ENCODE measurements around the gene DOK6. TPM values are rescaled to one million over a fixed set of nuclear protein-coding genes. Genes with fewer than 3 reads are reported as not detected.
A peak's percentile ranks its signal among the peaks of the same experiment; 100 is the strongest.

The DOK6 gene
- total RNA-seq, 2 experiments from 2014 or later: not detected

- DNase-seq: no peak
- Mint-ChIP-seq H3K36me3 (peaks cover 6% of the 10 kb centered on the region), H3K27ac (no peak overlapping the region), H3K27me3 (no peaks in the 10 kb centered on the region), H3K4me1 (no peaks in the 10 kb centered on the region), H3K9me3 (peaks cover 4% of the 10 kb centered on the region), H3K4me3 (no peak overlapping the region)
- ATAC-seq (ENCODE audit: low read depth): no peak
- POLR2A ChIA-PET: no interaction called here
Measured at GRCh38 chr18:69747388-69747787, 346.7 kb downstream of the DOK6 start.

- Mint-ChIP-seq H3K27me3 (no peaks in the 10 kb centered on the region), H3K27ac (no peak overlapping the region), H3K4me1 (peaks cover 10% of the 10 kb centered on the region), H3K9me3 (peaks cover 11% of the 10 kb centered on the region), H3K36me3 (peaks cover 23% of the 10 kb centered on the region), H3K4me3 (no peak overlapping the region)
- DNase-seq (no peak), ATAC-seq (ENCODE audit: low read depth) (no peak)
- POLR2A ChIA-PET: no interaction called here
Measured at GRCh38 chr18:69752737-69753380, 352.2 kb downstream of the DOK6 start.

- POLR2A ChIA-PET: no interaction called here
- Mint-ChIP-seq H3K36me3 (peaks cover 24% of the 10 kb centered on the region), H3K27ac (no peak overlapping the region), H3K4me3 (no peak overlapping the region), H3K9me3 (peaks cover 11% of the 10 kb centered on the region), H3K27me3 (no peaks in the 10 kb centered on the region), H3K4me1 (peaks cover 10% of the 10 kb centered on the region)
- DNase-seq: no peak
- ATAC-seq (ENCODE audit: low read depth): no peak
Measured at GRCh38 chr18:69754108-69754507, 353.4 kb downstream of the DOK6 start.

- no peak for ATAC-seq (ENCODE audit: low read depth)
- peaks cover 10% of the 10 kb centered on the region for H3K9me3 Mint-ChIP-seq
- H3K4me3 Mint-ChIP-seq: no peak overlapping the region
- no peak overlapping the region for H3K27ac Mint-ChIP-seq
- no peaks in the 10 kb centered on the region for H3K27me3 Mint-ChIP-seq
- peaks cover 10% of the 10 kb centered on the region for H3K4me1 Mint-ChIP-seq
- DNase-seq: no peak
- peaks cover 23% of the 10 kb centered on the region for H3K36me3 Mint-ChIP-seq
- POLR2A ChIA-PET: no interaction called here
Measured at GRCh38 chr18:69755041-69755440, 354.4 kb downstream of the DOK6 start.

DNA sequence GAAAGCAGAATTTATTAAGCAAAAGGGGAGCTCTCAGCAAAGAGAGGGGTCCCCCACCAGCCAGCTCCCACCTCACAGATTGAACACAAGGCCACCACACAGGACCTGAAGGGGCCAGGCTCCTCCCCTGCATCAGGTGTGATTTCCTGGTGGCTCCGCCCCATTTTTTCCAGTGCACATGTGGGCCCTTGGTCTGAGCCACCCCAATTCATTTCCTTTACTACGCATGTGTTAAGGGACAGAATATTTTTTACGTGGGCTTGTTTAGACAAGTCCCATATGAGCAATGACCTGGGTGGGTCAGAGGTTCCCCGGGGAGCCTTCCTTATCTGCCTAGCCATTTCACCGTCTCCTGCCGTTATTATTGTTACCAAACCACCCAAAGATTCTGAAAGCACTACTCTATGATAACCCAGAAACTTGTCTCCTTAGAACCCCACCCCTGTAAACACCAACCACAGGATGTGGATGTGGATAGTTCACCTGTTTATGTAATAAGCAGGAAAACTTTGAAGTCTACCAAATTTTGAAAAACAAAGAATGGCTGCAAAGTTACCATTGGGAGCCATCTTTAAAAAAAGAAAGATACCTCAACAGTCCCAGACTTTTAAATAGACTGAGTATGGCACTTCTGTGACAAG lies 355.3 kb downstream of the DOK6 start:
- ATAC-seq (ENCODE audit: low read depth): peak; percentile 73
- peaks cover 9% of the 10 kb centered on the region for H3K9me3 Mint-ChIP-seq
- peak overlapping the region; percentile 11 for H3K4me3 Mint-ChIP-seq
- peak; percentile 32 for DNase-seq
- POLR2A ChIA-PET: no interaction called here
- peaks cover 18% of the 10 kb centered on the region for H3K36me3 Mint-ChIP-seq
- peaks cover 10% of the 10 kb centered on the region for H3K4me1 Mint-ChIP-seq
- H3K27ac Mint-ChIP-seq: peak overlapping the region; percentile 77
- H3K27me3 Mint-ChIP-seq: no peaks in the 10 kb centered on the region

GRCh38 chr18:69757733-69758132 lies 357.0 kb downstream of the DOK6 start:
- Mint-ChIP-seq H3K4me3 (no peak overlapping the region), H3K36me3 (peaks cover 21% of the 10 kb centered on the region), H3K27me3 (no peaks in the 10 kb centered on the region), H3K4me1 (peaks cover 10% of the 10 kb centered on the region), H3K27ac (peak overlapping the region; percentile 41), H3K9me3 (peaks cover 11% of the 10 kb centered on the region)
- POLR2A ChIA-PET: no interaction called here
- ATAC-seq (ENCODE audit: low read depth) (no peak), DNase-seq (no peak)

DNA sequence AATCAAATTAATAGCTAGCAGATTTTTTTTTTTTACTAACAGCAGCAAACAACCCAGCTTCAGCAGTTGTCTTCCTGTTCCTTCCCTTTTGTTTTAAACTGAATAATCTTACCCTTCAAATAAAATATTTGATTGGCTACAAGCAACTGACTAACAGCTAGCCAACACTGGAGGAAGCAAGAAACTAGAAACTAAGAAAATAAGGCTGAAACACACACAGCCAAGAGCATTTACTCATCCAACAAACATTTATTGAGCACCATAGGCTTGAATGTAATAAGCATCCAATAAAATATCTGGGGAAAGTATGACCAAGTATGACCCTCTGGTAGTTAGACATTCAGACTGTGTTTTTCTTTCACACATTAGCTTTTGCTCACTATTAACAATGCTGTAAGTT lies 357.8 kb downstream of the DOK6 start:
- ATAC-seq (ENCODE audit: low read depth) (no peak), DNase-seq (no peak)
- H3K9me3 Mint-ChIP-seq: peaks cover 11% of the 10 kb centered on the region
- H3K27ac Mint-ChIP-seq: no peak overlapping the region
- peaks cover 10% of the 10 kb centered on the region for H3K4me1 Mint-ChIP-seq
- peaks cover 21% of the 10 kb centered on the region for H3K36me3 Mint-ChIP-seq
- POLR2A ChIA-PET: no interaction called here
- no peak overlapping the region for H3K4me3 Mint-ChIP-seq
- no peaks in the 10 kb centered on the region for H3K27me3 Mint-ChIP-seq

DNA sequence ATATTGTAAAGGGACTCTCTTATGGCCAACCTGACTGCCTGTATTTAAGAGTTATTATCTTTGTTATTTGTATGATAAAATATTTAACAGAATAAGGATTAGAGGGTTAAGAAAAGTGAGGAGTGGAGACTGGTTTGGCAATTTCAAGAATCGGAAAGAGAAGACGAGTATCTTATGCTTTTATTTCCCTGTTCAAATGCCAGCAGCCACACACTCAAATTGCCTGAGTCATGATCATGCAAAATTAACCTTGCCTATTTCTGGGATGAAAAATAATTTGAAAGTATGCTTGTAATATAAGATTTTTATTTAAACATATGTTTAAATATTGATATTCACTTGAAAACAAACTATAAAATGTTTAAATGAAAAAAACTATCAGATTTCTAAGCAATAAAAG lies 358.4 kb downstream of the DOK6 start:
- Mint-ChIP-seq H3K4me3 (no peak overlapping the region), H3K9me3 (peaks cover 10% of the 10 kb centered on the region), H3K36me3 (peaks cover 21% of the 10 kb centered on the region), H3K27ac (no peak overlapping the region), H3K27me3 (no peaks in the 10 kb centered on the region), H3K4me1 (peaks cover 10% of the 10 kb centered on the region)
- ATAC-seq (ENCODE audit: low read depth): no peak
- POLR2A ChIA-PET: no interaction called here
- DNase-seq: no peak

GRCh38 chr18:69763002-69763401 lies 362.3 kb downstream of the DOK6 start:
- Mint-ChIP-seq H3K4me3 (no peak overlapping the region), H3K27me3 (no peaks in the 10 kb centered on the region), H3K36me3 (peaks cover 7% of the 10 kb centered on the region), H3K4me1 (no peaks in the 10 kb centered on the region), H3K9me3 (peaks cover 1% of the 10 kb centered on the region), H3K27ac (no peak overlapping the region)
- DNase-seq (no peak), ATAC-seq (ENCODE audit: low read depth) (no peak)
- POLR2A ChIA-PET: no interaction called here

DNA sequence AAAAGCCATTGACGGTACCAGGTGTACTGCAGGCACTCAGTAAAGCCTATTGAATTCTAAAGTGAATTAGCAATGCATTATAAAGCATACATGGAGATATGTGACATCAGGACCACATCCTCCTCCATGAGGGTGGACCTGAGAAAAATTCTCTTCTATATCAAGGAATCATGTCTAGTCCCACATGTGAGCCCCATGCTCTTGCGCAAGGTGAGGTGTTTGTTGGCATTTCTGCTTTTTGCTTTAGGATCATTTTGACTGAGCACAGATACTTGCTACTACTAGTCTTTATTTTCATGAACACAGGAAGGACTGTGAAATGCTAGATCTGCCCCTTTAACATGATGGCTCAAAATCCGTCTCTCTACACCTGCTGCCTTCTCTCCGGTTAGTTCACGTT lies 363.1 kb downstream of the DOK6 start:
- Mint-ChIP-seq H3K27me3 (no peaks in the 10 kb centered on the region), H3K36me3 (peaks cover 7% of the 10 kb centered on the region), H3K27ac (no peak overlapping the region), H3K4me1 (no peaks in the 10 kb centered on the region), H3K9me3 (peaks cover 1% of the 10 kb centered on the region), H3K4me3 (no peak overlapping the region)
- POLR2A ChIA-PET: no interaction called here
- ATAC-seq (ENCODE audit: low read depth): no peak
- no peak for DNase-seq

GRCh38 chr18:69770238-69770637 lies 369.6 kb downstream of the DOK6 start:
- no peaks in the 10 kb centered on the region for H3K27me3 Mint-ChIP-seq
- DNase-seq: no peak
- peaks cover 7% of the 10 kb centered on the region for H3K4me1 Mint-ChIP-seq
- peaks cover 8% of the 10 kb centered on the region for H3K9me3 Mint-ChIP-seq
- H3K36me3 Mint-ChIP-seq: peaks cover 12% of the 10 kb centered on the region
- no peak overlapping the region for H3K4me3 Mint-ChIP-seq
- H3K27ac Mint-ChIP-seq: no peak overlapping the region
- ATAC-seq (ENCODE audit: low read depth): no peak
- POLR2A ChIA-PET: no interaction called here

DNA sequence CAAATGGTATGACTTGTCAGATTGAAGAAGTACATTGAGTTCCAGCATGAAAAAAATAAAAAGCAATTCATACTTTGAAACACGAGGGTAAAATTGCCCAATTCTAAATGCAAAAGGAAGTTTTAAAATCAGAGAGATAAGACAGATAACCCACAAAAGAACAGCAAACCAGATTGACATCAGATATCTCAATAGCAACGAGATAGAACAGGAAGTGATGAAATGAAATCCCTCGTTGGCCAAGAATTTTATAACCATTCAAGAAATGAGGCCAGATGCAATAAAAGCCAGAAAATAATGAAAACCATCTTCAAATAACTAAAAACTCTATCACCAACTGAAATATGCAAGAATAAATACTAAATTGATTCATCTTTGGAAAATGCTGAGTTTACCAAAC lies 374.1 kb downstream of the DOK6 start:
- POLR2A ChIA-PET: no interaction called here
- H3K4me3 Mint-ChIP-seq: no peak overlapping the region
- peaks cover 12% of the 10 kb centered on the region for H3K36me3 Mint-ChIP-seq
- H3K9me3 Mint-ChIP-seq: peaks cover 8% of the 10 kb centered on the region
- peak overlapping the region; percentile 50 for H3K27ac Mint-ChIP-seq
- ATAC-seq (ENCODE audit: low read depth): no peak
- H3K4me1 Mint-ChIP-seq: peaks cover 7% of the 10 kb centered on the region
- no peaks in the 10 kb centered on the region for H3K27me3 Mint-ChIP-seq
- DNase-seq: no peak

DNA sequence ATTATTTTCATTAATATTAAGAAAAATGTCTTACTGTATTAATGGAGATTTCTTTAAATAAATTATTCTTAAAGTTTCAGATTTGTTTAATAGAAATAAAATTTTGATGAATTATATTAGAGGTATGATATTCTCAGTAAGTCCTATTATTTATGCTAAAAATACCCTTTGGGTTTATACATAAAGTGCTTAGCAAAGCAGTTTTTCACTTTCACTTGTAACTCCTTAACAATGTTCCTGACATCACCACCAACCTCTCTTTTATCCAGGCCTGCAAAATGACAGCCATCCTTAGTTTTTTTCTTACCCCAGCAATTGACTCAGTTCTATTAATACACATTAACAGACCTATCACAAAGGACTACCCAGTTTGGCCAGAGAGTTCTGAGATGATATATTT lies 376.6 kb downstream of the DOK6 start:
- no peak overlapping the region for H3K27ac Mint-ChIP-seq
- no peak overlapping the region for H3K4me3 Mint-ChIP-seq
- ATAC-seq (ENCODE audit: low read depth): no peak
- H3K9me3 Mint-ChIP-seq: peaks cover 6% of the 10 kb centered on the region
- POLR2A ChIA-PET: no interaction called here
- H3K27me3 Mint-ChIP-seq: no peaks in the 10 kb centered on the region
- DNase-seq: no peak
- peaks cover 9% of the 10 kb centered on the region for H3K36me3 Mint-ChIP-seq
- H3K4me1 Mint-ChIP-seq: peaks cover 7% of the 10 kb centered on the region

DNA sequence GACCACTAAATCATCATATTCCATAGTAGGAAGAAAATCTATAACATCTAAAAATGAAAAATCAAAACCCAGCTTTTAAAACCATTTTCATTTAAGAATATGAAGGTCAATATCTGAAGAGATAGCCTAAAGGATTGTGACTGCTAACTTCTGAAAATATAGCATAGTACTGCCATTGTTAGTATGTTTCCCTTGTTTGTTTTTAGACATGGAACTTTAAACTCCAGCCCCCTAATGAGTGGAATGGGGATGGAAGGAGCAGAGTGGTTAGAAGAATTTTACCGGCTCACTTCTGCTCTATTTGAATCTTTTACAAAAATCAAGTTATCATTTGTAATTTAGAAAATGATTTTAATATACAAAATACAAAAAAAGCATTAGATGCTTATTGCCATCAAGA lies 378.0 kb downstream of the DOK6 start:
- POLR2A ChIA-PET: no interaction called here
- H3K36me3 Mint-ChIP-seq: peaks cover 4% of the 10 kb centered on the region
- H3K4me3 Mint-ChIP-seq: no peak overlapping the region
- H3K27me3 Mint-ChIP-seq: no peaks in the 10 kb centered on the region
- no peak overlapping the region for H3K27ac Mint-ChIP-seq
- ATAC-seq (ENCODE audit: low read depth) (no peak), DNase-seq (no peak)
- peaks cover 3% of the 10 kb centered on the region for H3K9me3 Mint-ChIP-seq
- peaks cover 7% of the 10 kb centered on the region for H3K4me1 Mint-ChIP-seq
